HAP-1 (cell line): ENCODE results near the gene EXOG.
"Not testable (repeated sequence)": the region's sequence is repeated elsewhere in the genome, so short reads cannot be mapped to it uniquely, and the experiment has no call there.

Experiments used
- DNase-seq, 2 experiments: peaks; one replicate each; pipeline ENCODE4 v3.0.0-alpha.2; 2016 to 2020; ENCODE audit warnings: low spot score in 2 of 2
- H3K27me3 ChIP-seq: fragments of 250-450 bp; sonication (Bioruptor Pico); 2 replicates; pipeline ENCODE4 v1.5.1; 2020; ENCODE audit warnings: low read depth, mild to moderate bottlenecking, moderate library complexity
- H3K36me3 ChIP-seq: fragments of 250-450 bp; sonication (Bioruptor Pico); replicated peaks from 2 replicates; pipeline ENCODE4 v1.5.1; 2020; ENCODE audit warnings: mild to moderate bottlenecking
- H3K4me1 ChIP-seq: fragments of 250-450 bp; sonication (Bioruptor Pico); 2 replicates; pipeline ENCODE4 v1.5.1; 2020; ENCODE audit warnings: mild to moderate bottlenecking
- H3K4me3 ChIP-seq: fragments of 250-450 bp; sonication (Bioruptor Pico); 2 replicates; pipeline ENCODE4 v1.5.1; 2020; ENCODE audit warnings: mild to moderate bottlenecking, moderate library complexity
- H3K9me3 ChIP-seq: fragments of 250-450 bp; sonication (Bioruptor Pico); 2 replicates; pipeline ENCODE4 v1.5.1; 2020; ENCODE audit warnings: mild to moderate bottlenecking, moderate library complexity
- in situ Hi-C: fragments of 300-500 bp; cut with MboI; formaldehyde crosslinking; loops from 3 replicates; pipeline ENCODE4 v1.14.3; 2020; ENCODE audit warnings: low sequenced_read_pairs, inconsistent platforms, mixed read lengths

EXOG gene

GRCh38 chr3:38562467-38562925 is 66.4 kb downstream of the EXOG start:
- in situ Hi-C loops, result no loop called here
- no peaks in the 10 kb centered on the region for H3K27me3 ChIP-seq
- no peaks in the 10 kb centered on the region for H3K9me3 ChIP-seq
- H3K36me3 ChIP-seq, result no peaks in the 10 kb centered on the region
- no peak overlapping the region for H3K4me3 ChIP-seq
- no peaks in the 10 kb centered on the region for H3K4me1 ChIP-seq
- DNase-seq, result no peak

DNA sequence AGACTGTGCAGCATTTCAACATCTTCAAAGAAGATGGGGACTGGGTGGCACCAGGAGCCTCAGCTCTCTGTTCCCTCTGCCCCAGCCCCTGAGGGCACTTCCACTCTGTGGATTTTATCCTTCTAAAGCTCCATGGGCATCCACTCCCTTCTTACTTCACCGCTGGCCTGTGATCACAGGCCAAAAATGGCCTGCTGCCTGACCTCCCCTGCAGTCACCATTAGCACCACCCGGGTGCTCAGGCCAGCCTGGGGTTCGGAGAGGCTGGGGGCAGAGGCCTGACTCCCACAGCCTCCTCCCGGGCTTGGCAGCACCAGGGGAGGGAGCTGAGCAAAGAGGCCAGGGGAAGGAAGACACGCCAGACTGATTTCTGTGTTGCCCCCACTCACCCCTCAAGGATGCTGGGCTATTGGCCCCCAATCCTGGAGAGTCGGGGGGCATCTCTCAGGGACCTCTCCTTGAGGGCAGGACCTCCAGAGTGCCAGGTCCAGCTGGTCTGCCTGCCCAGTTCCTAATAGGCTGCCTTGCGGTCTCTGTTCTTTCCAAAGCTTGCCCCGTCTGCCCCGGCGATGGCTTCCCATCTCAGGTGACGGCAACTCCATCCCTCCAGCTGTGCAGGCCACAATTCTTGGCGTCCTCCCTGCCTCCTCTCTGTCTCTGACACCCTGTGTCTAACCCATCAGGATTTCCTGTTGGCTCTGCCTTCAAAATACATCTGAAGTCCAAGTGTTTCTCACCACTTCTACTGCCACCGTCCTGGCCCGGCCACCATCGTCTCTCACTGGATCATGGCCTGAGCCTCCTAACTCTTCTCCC is 67.1 kb downstream of the EXOG start:
- Histone ChIP-seq H3K9me3 (no peaks in the 10 kb centered on the region), H3K4me1 (no peaks in the 10 kb centered on the region), H3K27me3 (no peaks in the 10 kb centered on the region), H3K4me3 (no peak overlapping the region), H3K36me3 (no peaks in the 10 kb centered on the region)
- no peak for DNase-seq
- in situ Hi-C loops, result no loop called here

DNA sequence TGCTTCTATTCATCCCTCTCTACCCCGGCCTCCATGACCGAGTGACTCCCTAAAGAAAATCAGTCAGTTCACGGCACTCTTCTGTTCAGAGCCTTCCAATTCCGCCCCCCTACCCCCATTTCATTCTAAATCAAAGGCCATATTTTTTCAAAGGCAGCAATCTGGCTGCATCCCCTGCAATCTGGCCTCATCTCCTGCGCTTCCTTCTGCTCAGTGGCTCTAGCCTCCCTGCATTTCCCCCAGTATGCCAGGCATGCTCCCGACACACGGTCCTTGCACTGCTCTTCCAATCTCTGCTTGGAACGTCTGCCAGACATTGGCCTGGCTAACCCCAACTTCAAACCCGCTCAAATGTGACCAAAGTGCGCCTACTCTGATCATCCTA is 67.7 kb downstream of the EXOG start:
- Histone ChIP-seq H3K4me1 (no peaks in the 10 kb centered on the region), H3K27me3 (no peaks in the 10 kb centered on the region), H3K36me3 (no peaks in the 10 kb centered on the region), H3K9me3 (no peaks in the 10 kb centered on the region), H3K4me3 (no peak overlapping the region)
- no peak for DNase-seq
- in situ Hi-C loops, result no loop called here

GRCh38 chr3:38564631-38565338 is 68.6 kb downstream of the EXOG start:
- Histone ChIP-seq H3K36me3 (no peaks in the 10 kb centered on the region), H3K4me3 (no peak overlapping the region), H3K4me1 (no peaks in the 10 kb centered on the region), H3K9me3 (no peaks in the 10 kb centered on the region), H3K27me3 (no peaks in the 10 kb centered on the region)
- in situ Hi-C loops, result no loop called here
- peak in 1 of 2 experiments; percentile 3 for DNase-seq

GRCh38 chr3:38565339-38566214 is 69.4 kb downstream of the EXOG start:
- no peaks in the 10 kb centered on the region for H3K36me3 ChIP-seq
- no peaks in the 10 kb centered on the region for H3K4me1 ChIP-seq
- no peak overlapping the region for H3K4me3 ChIP-seq
- no peaks in the 10 kb centered on the region for H3K9me3 ChIP-seq
- in situ Hi-C loops, result no loop called here
- DNase-seq, result no peak
- H3K27me3 ChIP-seq, result no peaks in the 10 kb centered on the region

DNA sequence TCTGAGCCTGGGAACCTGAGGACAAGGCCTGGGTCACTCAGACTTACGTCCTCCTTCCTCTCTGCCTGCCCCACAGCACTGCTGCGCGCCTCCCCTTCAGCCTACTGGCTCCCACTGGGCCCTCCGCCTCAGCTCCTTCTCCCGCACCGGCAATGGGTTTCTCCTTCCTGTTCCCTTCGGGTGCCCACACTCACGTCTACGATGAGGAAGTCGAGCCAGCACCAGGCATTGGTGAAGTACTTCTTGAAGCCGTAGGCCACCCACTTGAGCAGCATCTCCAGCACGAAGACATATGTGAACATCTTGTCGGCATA is 70.0 kb downstream of the EXOG start:
- Histone ChIP-seq H3K27me3 (no peaks in the 10 kb centered on the region), H3K36me3 (no peaks in the 10 kb centered on the region), H3K4me1 (no peaks in the 10 kb centered on the region), H3K9me3 (no peaks in the 10 kb centered on the region), H3K4me3 (no peak overlapping the region)
- in situ Hi-C loops, result no loop called here
- peak in 1 of 2 experiments; percentile 1 for DNase-seq

GRCh38 chr3:38566794-38567193 is 70.7 kb downstream of the EXOG start:
- H3K4me1 ChIP-seq, DNase-seq, in situ Hi-C loops, H3K27me3 ChIP-seq, H3K9me3 ChIP-seq, H3K36me3 ChIP-seq, H3K4me3 ChIP-seq: not testable (repeated sequence)

DNA sequence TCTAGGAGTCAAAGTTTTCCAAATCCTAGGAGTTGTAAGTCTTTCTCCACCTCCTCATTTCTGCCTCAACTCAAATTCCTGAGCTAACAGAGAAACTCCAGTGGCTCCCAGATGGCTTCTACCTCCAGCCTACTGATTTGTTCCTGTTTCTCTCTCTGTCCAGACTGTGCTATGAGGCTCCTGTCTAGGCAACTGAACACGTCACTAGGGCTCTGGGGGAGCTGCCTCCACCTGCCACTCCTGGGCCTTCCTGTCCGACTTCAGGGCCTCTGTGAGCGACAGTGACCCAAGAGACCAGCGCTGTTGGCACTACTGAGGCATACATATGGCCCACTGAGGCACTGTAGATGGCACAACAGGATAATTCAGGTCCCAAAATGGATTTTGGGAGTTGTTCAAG is 71.4 kb downstream of the EXOG start:
- peak in 1 of 2 experiments; percentile 1 for DNase-seq
- in situ Hi-C loops, result no loop called here

DNA sequence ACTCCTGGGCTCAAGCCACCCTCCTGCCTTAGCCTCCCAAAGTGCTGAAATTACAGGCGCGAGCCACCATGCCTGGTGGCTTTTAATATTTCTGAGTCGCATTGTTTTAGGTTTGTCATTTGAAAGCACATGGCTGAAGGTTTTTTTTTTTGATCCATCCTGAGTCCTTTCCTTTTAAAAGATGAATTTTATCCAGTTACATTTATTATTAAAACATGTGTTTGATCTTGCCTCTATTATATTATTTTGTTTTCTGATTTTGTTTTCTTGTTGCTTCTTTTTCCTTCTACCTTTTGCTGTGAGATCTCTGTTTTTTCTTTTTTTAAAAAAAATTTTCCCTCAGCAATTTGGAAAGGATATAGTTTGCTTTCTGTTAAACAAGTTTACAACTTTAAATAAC is 77.0 kb downstream of the EXOG start:
- Histone ChIP-seq H3K9me3 (no peaks in the 10 kb centered on the region), H3K36me3 (no peaks in the 10 kb centered on the region), H3K27me3 (no peaks in the 10 kb centered on the region), H3K4me1 (no peaks in the 10 kb centered on the region), H3K4me3 (no peak overlapping the region)
- DNase-seq, result no peak
- in situ Hi-C loops, result no loop called here

More for the DNA sequence above, 71.4 kb downstream of the EXOG start:
- H3K4me1 ChIP-seq, result no peaks in the 10 kb centered on the region
- no peaks in the 10 kb centered on the region for H3K9me3 ChIP-seq
- H3K4me3 ChIP-seq, result no peak overlapping the region
- H3K27me3 ChIP-seq, result no peaks in the 10 kb centered on the region
- no peaks in the 10 kb centered on the region for H3K36me3 ChIP-seq

- Histone ChIP-seq H3K4me3 (no peak overlapping the region), H3K4me1 (no peaks in the 10 kb centered on the region), H3K36me3 (no peaks in the 10 kb centered on the region), H3K27me3 (no peaks in the 10 kb centered on the region), H3K9me3 (no peaks in the 10 kb centered on the region)
- in situ Hi-C loops, result no loop called here
- peak in 1 of 2 experiments; percentile 3 for DNase-seq
Measured at GRCh38 chr3:38573556-38573955, 77.4 kb downstream of the EXOG start.

- Histone ChIP-seq H3K27me3 (no peaks in the 10 kb centered on the region), H3K9me3 (no peaks in the 10 kb centered on the region), H3K36me3 (no peaks in the 10 kb centered on the region), H3K4me1 (no peaks in the 10 kb centered on the region), H3K4me3 (no peak overlapping the region)
- DNase-seq, result peak in 1 of 2 experiments; percentile 6
- in situ Hi-C loops, result no loop called here
Measured at GRCh38 chr3:38574411-38575278, 78.5 kb downstream of the EXOG start.

- no peaks in the 10 kb centered on the region for H3K36me3 ChIP-seq
- no peaks in the 10 kb centered on the region for H3K27me3 ChIP-seq
- no peaks in the 10 kb centered on the region for H3K4me1 ChIP-seq
- H3K4me3 ChIP-seq, result no peak overlapping the region
- no peaks in the 10 kb centered on the region for H3K9me3 ChIP-seq
- in situ Hi-C loops, result no loop called here
- DNase-seq, result peak in 1 of 2 experiments; percentile 3
Measured at GRCh38 chr3:38575279-38575843, 79.2 kb downstream of the EXOG start.
